Fibroblast of lung (primary cell): Measurements from ENCODE around the gene CD52. TPM values are rescaled to one million over a fixed set of nuclear protein-coding genes. Genes with fewer than 3 reads are reported as not detected.

Experiments
- DNase-seq, 2 donors: peaks; one replicate each; pipeline versions ENCODE4 v3.0.0 to v3.0.0-alpha.2; 2010; ENCODE audit warnings: low read depth in 2 of 2
- H2AFZ ChIP-seq: 2 replicates; pipeline ENCODE4 v1.5.1; 2012; ENCODE audit warnings: low read length, control low read depth, inconsistent platforms
- H3K27ac ChIP-seq: 2 replicates; pipeline ENCODE4 v1.5.1; 2011; ENCODE audit warnings: low read length, control low read depth; ENCODE audit not compliant: insufficient read depth
- H3K27me3 ChIP-seq: 2 replicates; pipeline ENCODE4 v1.5.1; 2011; ENCODE audit warnings: mild to moderate bottlenecking, low read length; ENCODE audit not compliant: control insufficient read depth, insufficient read depth
- H3K36me3 ChIP-seq: 2 replicates; pipeline ENCODE4 v1.5.1; 2011; ENCODE audit warnings: low read length; ENCODE audit not compliant: control insufficient read depth, insufficient read depth
- H3K4me1 ChIP-seq: 2 replicates; pipeline ENCODE4 v1.5.1; 2011; ENCODE audit warnings: low read length; ENCODE audit not compliant: control insufficient read depth, insufficient read depth; ENCODE audit errors: extremely low read depth
- H3K4me2 ChIP-seq: 2 replicates; pipeline ENCODE4 v1.5.1; 2011; ENCODE audit warnings: low read length, control low read depth; ENCODE audit not compliant: insufficient read depth; ENCODE audit errors: extremely low read depth
- H3K4me3 ChIP-seq, 4 experiments: fragments of 200-600 bp in 1 of 4; sonication (generic) in 1 of 4; replicated peaks in 1 of 4; 2 replicates each; pipeline ENCODE4 v1.5.1; 2011 to 2016; ENCODE audit warnings: low read length in 4 of 4, low read depth in 3 of 4, mild to moderate bottlenecking in 3 of 4, control low read depth in 2 of 4, inconsistent platforms in 1 of 4, mixed read lengths in 1 of 4; ENCODE audit not compliant: insufficient read depth in 1 of 4; ENCODE audit errors: control extremely low read depth in 1 of 4
- H3K79me2 ChIP-seq: 2 replicates; pipeline ENCODE4 v1.5.1; 2012; ENCODE audit warnings: mild to moderate bottlenecking, low read length, inconsistent platforms; ENCODE audit not compliant: control insufficient read depth, insufficient read depth
- H3K9ac ChIP-seq: 2 replicates; pipeline ENCODE4 v1.5.1; 2011; ENCODE audit warnings: mild to moderate bottlenecking, low read length, control low read depth; ENCODE audit not compliant: insufficient read depth
- H3K9me3 ChIP-seq: 2 replicates; pipeline ENCODE4 v1.5.1; 2012; ENCODE audit warnings: low read depth, low read length; ENCODE audit not compliant: control insufficient read depth, insufficient read depth
- H4K20me1 ChIP-seq: 2 replicates; pipeline ENCODE4 v1.5.1; 2011; ENCODE audit warnings: low read length; ENCODE audit not compliant: control insufficient read depth, insufficient read depth; ENCODE audit errors: extremely low read depth
- EZH2 ChIP-seq: IDR thresholded peaks from 2 replicates; pipeline ENCODE4 v1.5.1; 2012; ENCODE audit warnings: low read length, control low read depth, mild to moderate bottlenecking; ENCODE audit errors: missing control alignments
- polyA plus RNA-seq, 2 donors: library from polyadenylated mRNA; depleted of rRNA in 1 of 2; stranded (reverse) in 1 of 2; unstranded in 1 of 2; fragments of >200 nt; gene quantifications; 2 replicates each; pipeline ENCODE4 v1.2.1, GENCODE V29; 2011 to 2012; ENCODE audit warnings: missing spikeins in 1 of 2
- total RNA-seq: library from RNA; depleted of rRNA; stranded (reverse); fragments of >200 nt; gene quantifications from 2 replicates; pipeline ENCODE4 v1.2.1, GENCODE V29; 2014
- TF ChIP-seq, protein P1 (sequence below), 2 donors: IDR thresholded peaks in 1 of 2; conservative IDR thresholded peaks in 1 of 2; 1 replicate in 1 of 2; 2 replicates in 1 of 2; pipeline ENCODE4 v1.5.1; 2011 to 2012; ENCODE audit warnings: low read length in 2 of 2, control low read depth in 1 of 2, inconsistent platforms in 1 of 2, low read depth in 1 of 2, mild to moderate bottlenecking in 1 of 2

Gene CD52
- total and polyA plus RNA-seq, 2 donors (not counting 1 experiment from before 2014, with no cell fraction given) = 0.31 TPM; not detected in 1

DNA sequence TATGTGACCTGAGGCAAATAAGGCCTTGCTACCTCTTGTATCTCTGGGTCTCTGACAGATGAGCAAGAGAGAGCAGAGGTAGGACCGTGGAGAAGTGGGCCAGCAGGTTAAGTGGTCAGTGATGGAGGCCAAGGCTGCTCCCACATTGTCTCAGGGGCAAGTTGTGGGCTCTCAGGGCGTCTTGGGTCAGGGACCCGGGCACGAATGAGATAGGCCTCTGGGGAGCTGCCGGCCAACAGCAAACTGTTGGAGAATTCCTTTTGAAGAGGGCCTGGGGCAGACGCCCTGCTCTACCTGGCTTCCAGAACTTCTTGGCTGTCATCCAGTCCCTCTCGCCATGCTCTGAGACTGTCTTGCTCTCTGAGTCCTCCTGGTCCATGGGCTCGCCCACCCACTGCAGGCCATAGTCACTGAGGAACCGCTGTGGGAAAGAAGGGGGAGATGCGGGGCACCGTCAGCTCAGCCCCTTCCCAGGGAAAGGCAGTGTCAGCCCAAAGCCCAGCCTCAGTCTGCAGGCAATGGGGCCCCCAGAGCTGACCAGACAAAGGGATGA, 23.8 kb upstream of the CD52 start:
- Histone ChIP-seq H2AFZ (no peak overlapping the region), H3K4me1 (peaks cover 3% of the 10 kb centered on the region), H3K4me3 (no peak overlapping the region), H3K4me2 (no peak overlapping the region), H3K27me3 (no peaks in the 10 kb centered on the region), H3K27ac (no peak overlapping the region), H4K20me1 (no peaks in the 10 kb centered on the region), H3K36me3 (no peaks in the 10 kb centered on the region), H3K9me3 (no peaks in the 10 kb centered on the region), H3K79me2 (no peaks in the 10 kb centered on the region), H3K9ac (no peak overlapping the region)
- no peak for TF ChIP-seq EZH2
- TF ChIP-seq, protein P1, sequence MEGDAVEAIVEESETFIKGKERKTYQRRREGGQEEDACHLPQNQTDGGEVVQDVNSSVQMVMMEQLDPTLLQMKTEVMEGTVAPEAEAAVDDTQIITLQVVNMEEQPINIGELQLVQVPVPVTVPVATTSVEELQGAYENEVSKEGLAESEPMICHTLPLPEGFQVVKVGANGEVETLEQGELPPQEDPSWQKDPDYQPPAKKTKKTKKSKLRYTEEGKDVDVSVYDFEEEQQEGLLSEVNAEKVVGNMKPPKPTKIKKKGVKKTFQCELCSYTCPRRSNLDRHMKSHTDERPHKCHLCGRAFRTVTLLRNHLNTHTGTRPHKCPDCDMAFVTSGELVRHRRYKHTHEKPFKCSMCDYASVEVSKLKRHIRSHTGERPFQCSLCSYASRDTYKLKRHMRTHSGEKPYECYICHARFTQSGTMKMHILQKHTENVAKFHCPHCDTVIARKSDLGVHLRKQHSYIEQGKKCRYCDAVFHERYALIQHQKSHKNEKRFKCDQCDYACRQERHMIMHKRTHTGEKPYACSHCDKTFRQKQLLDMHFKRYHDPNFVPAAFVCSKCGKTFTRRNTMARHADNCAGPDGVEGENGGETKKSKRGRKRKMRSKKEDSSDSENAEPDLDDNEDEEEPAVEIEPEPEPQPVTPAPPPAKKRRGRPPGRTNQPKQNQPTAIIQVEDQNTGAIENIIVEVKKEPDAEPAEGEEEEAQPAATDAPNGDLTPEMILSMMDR (conservative IDR thresholded peaks at IDR 0.05 in 1 of 2, IDR thresholded peaks at IDR 0.05 in 1 of 2; ENCODE audit: low read depth in 1 of 2, low read length in 2 of 2) = no peak
- no peak for DNase-seq

DNA sequence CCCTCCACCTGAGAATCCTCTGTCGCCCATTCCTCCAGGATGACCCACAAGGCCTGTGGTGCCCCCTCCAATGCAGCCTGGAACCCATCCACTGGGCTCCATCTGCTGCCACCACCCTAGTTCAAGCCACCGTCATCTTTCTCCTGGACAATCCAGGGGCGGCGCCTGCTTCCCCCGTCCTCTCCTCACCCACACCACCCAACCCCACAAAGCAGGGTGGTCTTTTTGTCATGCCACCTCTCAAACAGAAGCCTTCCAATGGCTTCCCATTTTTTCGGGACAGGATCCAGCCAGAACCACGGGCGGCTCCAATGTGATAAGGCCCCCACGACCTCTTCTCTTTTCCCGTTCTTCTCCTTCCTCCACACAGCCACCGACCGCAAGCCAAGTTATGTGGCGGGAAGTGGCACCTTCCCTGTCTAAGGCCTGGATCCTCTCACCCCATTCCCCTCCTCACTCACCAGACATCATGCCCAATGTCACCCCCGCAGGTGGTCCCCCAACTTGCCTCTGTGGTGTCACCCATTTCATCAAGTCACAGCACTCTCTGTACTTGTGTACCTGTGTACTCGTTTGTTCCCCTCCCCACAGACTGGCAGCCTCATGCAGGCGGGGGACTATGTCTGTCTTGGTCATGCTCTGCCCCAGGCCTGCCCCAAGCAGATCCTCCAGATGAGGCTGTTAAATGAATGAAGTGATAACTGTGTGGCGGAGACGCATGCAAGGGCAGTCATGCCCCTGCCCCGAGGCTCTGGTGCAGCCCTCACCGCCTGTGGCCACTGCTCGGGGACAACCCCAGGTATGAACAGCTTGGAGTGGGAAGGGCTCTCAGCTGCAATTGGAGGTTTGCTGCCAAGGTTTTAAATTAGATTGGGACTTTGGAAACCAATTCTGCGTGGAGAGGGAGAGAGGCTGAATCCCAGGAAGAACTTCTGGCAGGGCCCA, 22.3 kb upstream of the CD52 start:
- Histone ChIP-seq H3K9me3 (no peaks in the 10 kb centered on the region), H3K4me2 (no peak overlapping the region), H3K36me3 (no peaks in the 10 kb centered on the region), H4K20me1 (no peaks in the 10 kb centered on the region), H3K9ac (no peak overlapping the region), H3K4me1 (peaks cover 3% of the 10 kb centered on the region), H3K27ac (no peak overlapping the region), H2AFZ (no peak overlapping the region), H3K27me3 (no peaks in the 10 kb centered on the region), H3K79me2 (no peaks in the 10 kb centered on the region), H3K4me3 (no peak overlapping the region)
- no peak for TF ChIP-seq EZH2
- TF ChIP-seq, protein P1 (conservative IDR thresholded peaks at IDR 0.05 in 1 of 2, IDR thresholded peaks at IDR 0.05 in 1 of 2; ENCODE audit: low read depth in 1 of 2, low read length in 2 of 2) = no peak
- DNase-seq = no peak

DNA sequence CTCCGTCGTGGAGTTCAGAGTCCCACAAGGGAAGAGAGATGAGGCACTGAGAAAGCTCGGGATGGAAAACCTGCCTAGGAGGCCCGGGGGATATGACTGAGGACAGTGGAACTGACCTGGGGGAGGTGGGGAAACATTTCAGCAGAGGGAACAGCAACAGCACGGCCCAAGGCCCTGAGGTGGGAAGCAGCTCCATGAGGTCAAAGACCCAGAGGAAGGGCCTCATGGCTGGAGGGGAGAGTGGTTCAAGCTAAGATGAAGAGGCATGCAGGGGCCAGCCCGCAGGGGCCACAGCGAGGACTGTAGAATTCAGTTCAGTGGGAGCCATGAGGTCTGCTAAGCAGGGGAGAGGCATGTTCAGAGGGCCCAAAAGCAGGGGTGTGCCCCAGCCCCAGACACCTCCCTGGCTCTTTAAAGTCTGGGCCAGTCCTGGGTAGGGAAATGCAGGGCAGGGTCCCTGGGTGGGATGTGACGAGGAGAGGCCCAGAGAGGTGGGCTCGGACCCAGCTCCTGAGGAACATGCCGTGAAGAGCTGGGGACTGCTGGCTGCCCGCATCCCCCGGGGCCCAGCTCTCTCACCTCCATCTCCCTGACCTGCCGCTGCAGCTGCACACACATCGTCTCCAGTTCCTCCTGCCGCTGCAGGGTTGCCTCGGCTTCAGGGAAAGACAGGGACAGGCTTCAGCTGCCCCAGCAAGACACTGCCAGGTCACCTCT, 21.3 kb upstream of the CD52 start:
- Histone ChIP-seq H3K36me3 (no peaks in the 10 kb centered on the region), H3K27ac (no peak overlapping the region), H3K79me2 (no peaks in the 10 kb centered on the region), H3K4me1 (peaks cover 3% of the 10 kb centered on the region), H3K4me2 (no peak overlapping the region), H2AFZ (no peak overlapping the region), H3K27me3 (no peaks in the 10 kb centered on the region), H3K9ac (no peak overlapping the region), H3K4me3 (no peak overlapping the region), H3K9me3 (no peaks in the 10 kb centered on the region), H4K20me1 (no peaks in the 10 kb centered on the region)
- DNase-seq = no peak
- no peak for TF ChIP-seq EZH2
- TF ChIP-seq, protein P1 (conservative IDR thresholded peaks at IDR 0.05 in 1 of 2, IDR thresholded peaks at IDR 0.05 in 1 of 2; ENCODE audit: low read depth in 1 of 2, low read length in 2 of 2) = no peak
